PC-3 (cell line): ENCODE measurements around the gene PLEKHA5. TPM values are rescaled to one million over a fixed set of nuclear protein-coding genes. Genes with fewer than 3 reads are reported as not detected.

Experiments used
- ATAC-seq: fragments of 200-7000 bp; cut with Tn5 transposase; 2 replicates; pipeline ENCODE4 v1.9.1; 2020; ENCODE audit warnings: mild to moderate bottlenecking, moderate library complexity
- BruUV-seq: library from RNA; stranded (reverse); fragments of 400-500 nt; replicated peaks from 2 replicates; lab custom pipeline; 2021; lab: Mats Ljungman, UMichigan
- CTCF ChIA-PET: fragments of 300-600 bp; sonication (Branson Sonifier 250); formaldehyde crosslinking; loops from one replicate; lab custom pipeline; 2022; ENCODE audit warnings: antibody characterized with exemption; lab: Charles Lee
- POLR2A ChIA-PET: fragments of 300-600 bp; sonication (Branson Sonifier 250); formaldehyde crosslinking; loops from one replicate; lab custom pipeline; 2022; ENCODE audit warnings: antibody characterized with exemption; ENCODE audit not compliant: unreplicated experiment; lab: Charles Lee
- DNase-seq: peaks from one replicate; pipeline ENCODE4 v3.0.0-alpha.2; 2015
- H2AFZ ChIP-seq: fragments of 300-600 bp; sonication (generic); 2 replicates; pipeline ENCODE4 v1.6.0; 2016; ENCODE audit warnings: antibody characterized with exemption, low read length
- H3F3A ChIP-seq: fragments of 300-600 bp; sonication (generic); one replicate; pipeline ENCODE4 v1.6.0; 2017; ENCODE audit warnings: antibody characterized with exemption, low read length, control low read depth, mild to moderate bottlenecking; ENCODE audit not compliant: unreplicated experiment
- H3K27ac ChIP-seq: fragments of 300-600 bp; sonication (generic); 2 replicates; pipeline ENCODE4 v1.5.1; 2016; ENCODE audit warnings: mild to moderate bottlenecking, low read length
- H3K27me3 ChIP-seq: fragments of 300-600 bp; sonication (generic); 2 replicates; pipeline ENCODE4 v1.6.1; 2016; ENCODE audit warnings: low read length, mixed read lengths
- H3K36me3 ChIP-seq: fragments of 300-600 bp; sonication (generic); 2 replicates; pipeline ENCODE4 v1.6.1; 2016; ENCODE audit warnings: low read depth, mixed run types, low read length, mixed read lengths
- H3K4me1 ChIP-seq: fragments of 300-600 bp; sonication (generic); 2 replicates; pipeline ENCODE4 v1.5.1; 2016; ENCODE audit warnings: low read length; ENCODE audit not compliant: insufficient read depth
- H3K4me2 ChIP-seq: fragments of 300-600 bp; sonication (generic); 2 replicates; pipeline ENCODE4 v1.6.0; 2016; ENCODE audit warnings: low read length
- H3K4me3 ChIP-seq: fragments of 300-600 bp; sonication (generic); 2 replicates; pipeline ENCODE4 v1.5.1; 2016; ENCODE audit warnings: mild to moderate bottlenecking, low read length, mixed read lengths
- H3K79me2 ChIP-seq: fragments of 300-600 bp; sonication (generic); 2 replicates; pipeline ENCODE4 v1.6.1; 2017; ENCODE audit warnings: low read length, mixed read lengths
- H3K9ac ChIP-seq: fragments of 300-600 bp; sonication (generic); 2 replicates; pipeline ENCODE4 v1.6.0; 2016; ENCODE audit warnings: mild to moderate bottlenecking, low read length
- H3K9me2 ChIP-seq: fragments of 300-600 bp; sonication (generic); replicated peaks from 2 replicates; pipeline ENCODE4 v1.6.1; 2016; ENCODE audit warnings: mixed run types, low read length, mixed read lengths
- H3K9me3 ChIP-seq: fragments of 300-600 bp; sonication (generic); 2 replicates; pipeline ENCODE4 v1.6.1; 2016; ENCODE audit warnings: low read length, mixed read lengths
- H4K20me1 ChIP-seq: fragments of 300-600 bp; sonication (generic); 2 replicates; pipeline ENCODE4 v1.6.1; 2016; ENCODE audit warnings: low read length, mixed read lengths
- CTCF ChIP-seq: fragments of 300-600 bp; sonication (generic); conservative IDR thresholded peaks from 2 replicates; pipeline ENCODE4 v1.5.1; 2017; ENCODE audit warnings: antibody characterized with exemption, low read depth, mild to moderate bottlenecking, low read length
- EZH2 ChIP-seq: fragments of 300-600 bp; sonication (generic); IDR thresholded peaks from one replicate; pipeline ENCODE4 v1.6.1; 2017; ENCODE audit warnings: antibody characterized with exemption, mild to moderate bottlenecking, low read length; ENCODE audit not compliant: unreplicated experiment
- EZH2phosphoT487 ChIP-seq: fragments of 300-600 bp; sonication (generic); IDR thresholded peaks from 2 replicates; pipeline ENCODE4 v1.6.1; 2018; ENCODE audit warnings: mild to moderate bottlenecking, antibody characterized with exemption, low read length, borderline replicate concordance
- intact Hi-C: fragments of 100-400 bp; cut with micrococcal nuclease; formaldehyde crosslinking; loops from 2 replicates; pipeline ENCODE4 v1.9.0; 2023
- total RNA-seq: library from RNA; depleted of rRNA; stranded (reverse); fragments of >200 nt; gene quantifications from 2 replicates; pipeline ENCODE4 v1.2.3, GENCODE V29; 2014

The PLEKHA5 gene
- total RNA-seq, 1 experiment from 2014 or later = 16.7 TPM

- Histone ChIP-seq H3K79me2 (no peaks in the 10 kb centered on the region), H3K4me3 (no peak overlapping the region), H3K9me3 (no peaks in the 10 kb centered on the region), H3F3A (no peaks in the 10 kb centered on the region), H3K27me3 (no peaks in the 10 kb centered on the region), H4K20me1 (no peaks in the 10 kb centered on the region), H3K4me2 (no peak overlapping the region), H3K36me3 (no peaks in the 10 kb centered on the region), H3K9me2 (no peaks in the 10 kb centered on the region), H3K27ac (no peak overlapping the region), H3K9ac (no peak overlapping the region), H2AFZ (no peak overlapping the region), H3K4me1 (peaks cover 19% of the 10 kb centered on the region)
- DNase-seq (no peak), ATAC-seq (no peak)
- POLR2A ChIA-PET = no interaction called here
- no peak for TF ChIP-seq EZH2phosphoT487
- TF ChIP-seq EZH2 = no peak
- no peak for TF ChIP-seq CTCF
- no TSS peak for BruUV-seq
- CTCF ChIA-PET = no interaction called here
- intact Hi-C loops = no loop called here
Observed at GRCh38 chr12:19212245-19212644, 82.7 kb downstream of the PLEKHA5 start.

GRCh38 chr12:19214020-19214419, 84.5 kb downstream of the PLEKHA5 start:
- H3K27me3 ChIP-seq = no peaks in the 10 kb centered on the region
- H3K79me2 ChIP-seq = no peaks in the 10 kb centered on the region
- H2AFZ ChIP-seq = no peak overlapping the region
- H3K9me3 ChIP-seq = no peaks in the 10 kb centered on the region
- no TSS peak for BruUV-seq
- H3K9me2 ChIP-seq = no peaks in the 10 kb centered on the region
- intact Hi-C loops = no loop called here
- H3K27ac ChIP-seq = no peak overlapping the region
- ChIA-PET POLR2A (no interaction called here), CTCF (no interaction called here)
- H3K4me3 ChIP-seq = no peak overlapping the region
- H3K36me3 ChIP-seq = no peaks in the 10 kb centered on the region
- TF ChIP-seq EZH2phosphoT487 = no peak
- no peak for TF ChIP-seq CTCF
- no peak for TF ChIP-seq EZH2
- ATAC-seq (no peak), DNase-seq (no peak)
- H4K20me1 ChIP-seq = no peaks in the 10 kb centered on the region
- peaks cover 4% of the 10 kb centered on the region for H3K4me1 ChIP-seq
- H3F3A ChIP-seq = no peaks in the 10 kb centered on the region
- no peak overlapping the region for H3K9ac ChIP-seq
- no peak overlapping the region for H3K4me2 ChIP-seq

- Histone ChIP-seq H4K20me1 (no peaks in the 10 kb centered on the region), H3K9me3 (no peaks in the 10 kb centered on the region), H3K4me2 (no peak overlapping the region), H3K4me1 (no peaks in the 10 kb centered on the region; the same call in 1 of the 2 replicates), H3F3A (no peaks in the 10 kb centered on the region), H3K9ac (no peak overlapping the region), H3K36me3 (no peaks in the 10 kb centered on the region), H3K4me3 (no peak overlapping the region), H2AFZ (no peak overlapping the region), H3K9me2 (no peaks in the 10 kb centered on the region), H3K79me2 (no peaks in the 10 kb centered on the region), H3K27ac (no peak overlapping the region), H3K27me3 (no peaks in the 10 kb centered on the region)
- CTCF ChIA-PET = no interaction called here
- no peak for ATAC-seq
- intact Hi-C loops = no loop called here
- TF ChIP-seq CTCF = no peak
- no peak for TF ChIP-seq EZH2phosphoT487
- no peak for TF ChIP-seq EZH2
- POLR2A ChIA-PET = no interaction called here
- DNase-seq = no peak
- no TSS peak for BruUV-seq
Observed at GRCh38 chr12:19215115-19215514, 85.6 kb downstream of the PLEKHA5 start.
